Adrenal gland (tissue), 12 donors: ENCODE results near the gene RETN. TPM values are rescaled to one million over a fixed set of nuclear protein-coding genes. Genes with fewer than 3 reads are reported as not detected.

Experiments used
- DNase-seq, 7 donors: peaks; one replicate each; pipeline ENCODE4 v3.0.0-alpha.2; 2019 to 2020
- H3K27ac ChIP-seq, 5 donors: fragments of 200-600 bp; sonication (generic) in 4 of 5; 1 replicate in 3 of 5; 2 replicates in 2 of 5; pipeline versions ENCODE4 v1.5.1 to v1.8.0; 2016 to 2020; ENCODE audit warnings: mild to moderate bottlenecking in 1 of 5
- H3K27me3 ChIP-seq: fragments of 200-600 bp; 2 replicates; pipeline ENCODE4 v1.8.0; 2021
- H3K36me3 ChIP-seq, 2 donors: fragments of 200-600 bp; replicated peaks in 1 of 2; 1 replicate in 1 of 2; 2 replicates in 1 of 2; pipeline versions ENCODE4 v1.5.1 to v1.8.0; 2018 to 2022
- H3K4me1 ChIP-seq, 2 donors: fragments of 200-600 bp; replicated peaks in 1 of 2; 1 replicate in 1 of 2; 2 replicates in 1 of 2; pipeline versions ENCODE4 v1.5.1 to v1.8.0; 2018 to 2021
- H3K4me3 ChIP-seq, 4 donors: fragments of 200-600 bp; sonication (generic) in 3 of 4; one replicate each; pipeline ENCODE4 v1.5.1; 2016 to 2018
- H3K9me3 ChIP-seq, 3 donors: fragments of 200-600 bp; sonication (generic) in 1 of 3; replicated peaks in 1 of 3; 1 replicate in 2 of 3; 2 replicates in 1 of 3; pipeline versions ENCODE4 v1.5.1 to v1.8.0; 2016 to 2021
- POLR2A ChIP-seq, 2 donors: fragments of 450-650 bp; IDR thresholded peaks; one replicate each; pipeline ENCODE4 v1.6.1; 2017; ENCODE audit warnings: antibody characterized with exemption in 2 of 2, mild to moderate bottlenecking in 2 of 2, moderate library complexity in 1 of 2
- WGBS, 4 donors: extraction: QIAGEN DNeasy Blood & Tissue Kit in 2 of 4; methylation state at CpG; one replicate each; pipeline versions ENCODE4 v1.1.5 to v1.1.7; 2013 to 2017; 5-methylcytosine and 5-hydroxymethylcytosine counted together
- intact Hi-C, 2 donors: fragments of 100-400 bp; cut with DNase I; formaldehyde crosslinking; loops; one replicate each; pipeline versions ENCODE4 v1.14.1 to v1.15.0; 2022 to 2023
- polyA plus RNA-seq, 3 donors: library from polyadenylated mRNA; stranded (reverse); fragments of 200-250 nt in 2 of 3; fragments of 350-450 nt in 1 of 3; fragmentation: Illumina TruSeq in 1 of 3; extraction: RNeasy Lipid Tissue Mini Kit (QIAGEN cat#74804) in 1 of 3; gene quantifications; one replicate each; pipeline ENCODE4 v1.2.3, GENCODE V29; 2013 to 2014
- total RNA-seq, 9 donors: library from RNA; depleted of rRNA in 4 of 9; stranded (reverse); fragments of >200 nt in 4 of 9; fragments of 120-200 nt in 1 of 9; fragmentation: NEBNext Ultra II Directional in 1 of 9; extraction: Animal tissue kit (Norgen Biotek cat#: 25700) in 1 of 9; gene quantifications; one replicate each; pipeline versions ENCODE4 v1.1.0 to v1.2.4, GENCODE V29; 2013 to 2023
- TF ChIP-seq, protein P1 (sequence below), 6 experiments: fragments of 450-650 bp in 4 of 6; fragments of 200-600 bp in 2 of 6; sonication (generic) in 1 of 6; IDR thresholded peaks; 1 replicate in 5 of 6; 2 replicates in 1 of 6; pipeline versions ENCODE4 v1.5.1 to v1.8.0; 2016 to 2021; ENCODE audit warnings: antibody characterized with exemption in 6 of 6, mild to moderate bottlenecking in 2 of 6, moderate library complexity in 1 of 6
- donor health status: healthy with polysubstance abuse.
- donor health status: Bipolar disorder and iron deficiency.
- donor health status: DM: yes; HTN: yes; CAD: no.
- donor health status: DM: no; HTN: no; CAD: no.
- donor health status: DM: no; HTN: no; CAD: no.
- donor health status: DM: yes; HTN: yes; CAD: no.

RETN gene
- total and polyA plus RNA-seq, 12 donors = 0.54 to 42.9 (median 0.78) TPM; not detected in 5

DNA sequence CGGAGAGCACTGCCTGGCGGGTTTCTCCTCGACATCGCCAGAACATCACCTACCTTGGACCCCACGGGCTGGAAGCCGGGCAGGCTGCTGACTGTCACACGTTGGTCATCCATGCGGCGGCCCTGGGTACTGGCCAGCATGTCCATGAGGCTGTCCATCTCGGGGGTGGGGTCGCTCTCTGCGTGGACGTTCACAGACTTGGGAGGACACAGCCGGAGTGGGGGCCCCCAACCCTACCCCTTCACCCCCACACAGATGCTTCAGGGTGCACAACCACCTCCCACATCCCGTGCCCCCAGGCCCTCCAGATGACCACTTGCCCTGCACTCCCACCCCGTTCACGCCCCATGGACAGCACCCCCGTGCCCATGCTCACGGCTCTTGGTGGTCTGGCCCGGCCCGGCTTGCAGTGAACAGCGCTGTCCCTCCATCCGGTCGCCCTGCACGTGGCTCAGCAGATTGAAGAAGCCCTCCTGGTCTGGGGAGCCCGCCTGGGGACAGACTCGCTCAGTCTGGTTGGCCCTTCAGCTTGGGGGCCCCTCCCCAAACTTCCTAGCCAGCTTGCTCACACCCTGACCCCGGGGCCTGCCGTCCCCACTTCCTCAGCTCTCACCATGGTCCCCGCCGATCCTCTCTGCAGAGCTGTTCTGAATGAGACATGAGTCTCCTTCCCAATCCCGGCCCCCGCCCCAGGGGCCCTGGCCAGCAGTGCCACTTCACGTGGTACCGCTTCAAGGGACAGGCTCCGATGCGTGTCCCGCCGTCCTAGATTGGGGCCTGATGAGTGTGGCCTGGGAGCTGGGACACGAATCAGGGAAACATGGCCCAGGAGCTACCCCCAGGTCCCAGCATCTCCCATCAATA lies 36.3 kb upstream of the RETN start:
- Histone ChIP-seq H3K27ac (no peak overlapping the region), H3K36me3 (no peaks in the 10 kb centered on the region), H3K4me3 (no peak overlapping the region), H3K9me3 (no peaks in the 10 kb centered on the region), H3K4me1 (peaks cover 24 to 27% of the 10 kb centered on the region in 2 donors), H3K27me3 (no peaks in the 10 kb centered on the region)
- no peak for TF ChIP-seq POLR2A (IDR thresholded peaks at IDR 0.05)
- TF ChIP-seq, protein P1, sequence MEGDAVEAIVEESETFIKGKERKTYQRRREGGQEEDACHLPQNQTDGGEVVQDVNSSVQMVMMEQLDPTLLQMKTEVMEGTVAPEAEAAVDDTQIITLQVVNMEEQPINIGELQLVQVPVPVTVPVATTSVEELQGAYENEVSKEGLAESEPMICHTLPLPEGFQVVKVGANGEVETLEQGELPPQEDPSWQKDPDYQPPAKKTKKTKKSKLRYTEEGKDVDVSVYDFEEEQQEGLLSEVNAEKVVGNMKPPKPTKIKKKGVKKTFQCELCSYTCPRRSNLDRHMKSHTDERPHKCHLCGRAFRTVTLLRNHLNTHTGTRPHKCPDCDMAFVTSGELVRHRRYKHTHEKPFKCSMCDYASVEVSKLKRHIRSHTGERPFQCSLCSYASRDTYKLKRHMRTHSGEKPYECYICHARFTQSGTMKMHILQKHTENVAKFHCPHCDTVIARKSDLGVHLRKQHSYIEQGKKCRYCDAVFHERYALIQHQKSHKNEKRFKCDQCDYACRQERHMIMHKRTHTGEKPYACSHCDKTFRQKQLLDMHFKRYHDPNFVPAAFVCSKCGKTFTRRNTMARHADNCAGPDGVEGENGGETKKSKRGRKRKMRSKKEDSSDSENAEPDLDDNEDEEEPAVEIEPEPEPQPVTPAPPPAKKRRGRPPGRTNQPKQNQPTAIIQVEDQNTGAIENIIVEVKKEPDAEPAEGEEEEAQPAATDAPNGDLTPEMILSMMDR (IDR thresholded peaks at IDR 0.05) = no peak
- intact Hi-C loops = no loop called here
- WGBS, 4 donors = 89 to 93% (median 92%) methylated on average over 19 to 40 of the region's 40 CpGs
- no peak for DNase-seq

DNA sequence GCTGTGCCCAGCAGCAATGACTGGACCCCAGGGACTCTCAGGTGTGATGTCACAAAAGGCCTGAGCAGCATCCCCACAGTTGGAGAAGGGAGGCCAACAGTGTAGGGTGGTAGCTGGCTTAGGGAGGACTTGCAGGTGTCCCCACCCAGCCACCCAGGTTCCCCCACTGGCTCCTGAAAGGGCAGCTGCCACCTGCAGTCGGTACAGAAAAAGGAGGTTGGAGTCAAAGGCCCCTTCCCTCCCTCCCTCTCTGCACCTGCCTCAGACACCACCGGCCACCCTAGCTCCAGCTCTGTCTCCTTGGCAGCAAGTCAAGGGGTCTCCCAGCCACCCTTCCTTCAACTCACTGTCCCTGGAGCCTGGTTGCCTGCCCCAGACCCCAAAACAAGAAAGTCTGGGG lies 35.2 kb upstream of the RETN start, which contains the start of gene PCP2:
TSS of gene PCP2 (minus strand) at position 22 of the 400 bp plus-strand sequence. CDS start 262 bp downstream, outside the sequence.
- Histone ChIP-seq H3K27ac (no peak within 1 kb of the TSS), H3K9me3 (no peaks in the 10 kb centered on the region), H3K27me3 (no peaks in the 10 kb centered on the region), H3K4me1 (peaks cover 16 to 18% of the 10 kb centered on the region in 2 donors), H3K36me3 (no peaks in the 10 kb centered on the region), H3K4me3 (no peak within 1 kb of the TSS)
- TF ChIP-seq POLR2A (IDR thresholded peaks at IDR 0.05) = no peak
- TF ChIP-seq, protein P1 (IDR thresholded peaks at IDR 0.05) = no peak
- 35 to 78% (median 70%) methylated on average over 1 to 2 of the region's 2 CpGs; no CpG with 5 or more reads in 1 of the 4 donors for WGBS, 4 donors
- intact Hi-C loops = no loop called here
- DNase-seq = no peak

DNA sequence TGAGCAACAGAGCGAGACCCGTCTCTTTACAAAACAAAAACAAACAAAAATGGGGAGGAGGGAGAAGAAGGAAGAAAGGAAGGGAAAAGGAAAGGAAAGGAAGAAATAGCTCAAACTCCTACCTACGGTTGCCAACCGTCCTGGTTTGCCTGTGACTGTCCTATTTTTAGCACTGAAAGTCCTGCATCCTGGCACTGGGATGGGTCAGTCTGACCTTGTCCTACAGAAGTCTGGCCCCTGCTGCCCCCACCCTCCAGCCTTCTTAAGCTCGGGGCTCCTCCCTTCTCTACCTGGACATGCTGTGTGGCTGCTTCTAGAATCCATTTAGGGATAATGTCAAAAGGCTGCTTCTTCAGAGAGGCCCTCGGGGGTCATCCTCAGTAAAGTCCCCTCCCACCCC lies 33.2 kb upstream of the RETN start:
- H3K27ac ChIP-seq = no peak overlapping the region
- H3K27me3 ChIP-seq = no peaks in the 10 kb centered on the region
- TF ChIP-seq, protein P1 (IDR thresholded peaks at IDR 0.05) = no peak
- no peak for TF ChIP-seq POLR2A (IDR thresholded peaks at IDR 0.05)
- intact Hi-C loops = no loop called here
- H3K4me1 ChIP-seq = peaks cover 7 to 8% of the 10 kb centered on the region in 2 donors
- WGBS, 4 donors = 28 to 40% (median 35%) methylated on average over 6 of the region's 6 CpGs
- DNase-seq = no peak
- no peaks in the 10 kb centered on the region for H3K36me3 ChIP-seq
- no peak overlapping the region for H3K4me3 ChIP-seq
- no peaks in the 10 kb centered on the region for H3K9me3 ChIP-seq

DNA sequence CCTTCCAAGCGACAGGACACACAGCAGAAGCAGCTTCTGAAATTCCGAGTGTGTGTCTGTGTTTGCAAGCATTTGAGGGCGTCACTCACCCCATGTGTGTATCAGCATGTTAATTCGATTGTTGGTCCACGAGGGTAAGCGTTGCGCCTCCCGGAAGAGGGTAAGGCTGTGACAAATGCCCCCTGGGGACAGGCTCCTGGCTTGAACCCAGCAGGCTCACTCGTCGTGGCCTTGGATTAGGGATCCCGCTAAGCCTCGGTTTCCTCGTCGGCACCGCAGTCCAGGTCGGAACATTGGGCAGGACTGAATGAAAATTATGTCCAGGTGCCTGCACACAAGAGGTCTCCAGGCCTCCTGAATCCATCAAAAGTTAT lies 32.5 kb upstream of the RETN start:
- H3K36me3 ChIP-seq = no peaks in the 10 kb centered on the region
- H3K4me1 ChIP-seq = peaks cover 3% of the 10 kb centered on the region in 2 donors
- DNase-seq = no peak
- no peak overlapping the region for H3K4me3 ChIP-seq
- H3K27ac ChIP-seq = no peak overlapping the region
- H3K9me3 ChIP-seq = no peaks in the 10 kb centered on the region
- WGBS, 4 donors = 44 to 61% (median 58%) methylated on average over 10 to 16 of the region's 16 CpGs
- TF ChIP-seq, protein P1 (IDR thresholded peaks at IDR 0.05) = no peak
- no peak for TF ChIP-seq POLR2A (IDR thresholded peaks at IDR 0.05)
- intact Hi-C loops = no loop called here
- no peaks in the 10 kb centered on the region for H3K27me3 ChIP-seq
